Colonic mucosa (tissue), 4 donors: ENCODE measurements around the gene PRR5L. TPM values are rescaled to one million over a fixed set of nuclear protein-coding genes. Genes with fewer than 3 reads are reported as not detected.

ENCODE experiments used
- DNase-seq: peaks from one replicate; pipeline ENCODE4 v3.0.0-alpha.2; 2020
- H3K27ac ChIP-seq: fragments of 200-600 bp; one replicate; pipeline ENCODE4 v1.8.0; 2021
- H3K27me3 ChIP-seq: fragments of 200-600 bp; one replicate; pipeline ENCODE4 v1.8.0; 2021
- H3K36me3 ChIP-seq: fragments of 200-600 bp; one replicate; pipeline ENCODE4 v1.8.0; 2021
- H3K4me1 ChIP-seq: fragments of 200-600 bp; one replicate; pipeline ENCODE4 v1.8.0; 2021; ENCODE audit warnings: mild to moderate bottlenecking
- H3K4me3 ChIP-seq: fragments of 200-600 bp; one replicate; pipeline ENCODE4 v1.8.0; 2021
- H3K9ac ChIP-seq, 2 donors: one replicate each; pipeline ENCODE4 v1.7.0; 2013; ENCODE audit warnings: control low read depth in 2 of 2, low read depth in 2 of 2, low read length in 2 of 2
- H3K9me3 ChIP-seq: fragments of 200-600 bp; one replicate; pipeline ENCODE4 v1.8.0; 2021
- intact Hi-C: fragments of 100-400 bp; cut with DNase I; formaldehyde crosslinking; loops from one replicate; pipeline ENCODE4 v1.14.1; 2022
- total RNA-seq, 2 donors: library from RNA; stranded (reverse); fragmentation: NEBNext Ultra II Directional in 1 of 2; extraction: Animal tissue kit (Norgen Biotek cat#: 25700) in 1 of 2; gene quantifications; one replicate each; pipeline ENCODE4 v1.2.1, GENCODE V29; 2021
- TF ChIP-seq, protein P1 (sequence below): fragments of 200-600 bp; IDR thresholded peaks from one replicate; pipeline ENCODE4 v1.8.0; 2022; ENCODE audit warnings: antibody characterized with exemption, mild to moderate bottlenecking
- donor health status: healthy.
- donor health status: DM: no; HTN: no; CAD: no.
- donor health status: DM: no; HTN: no; CAD: no.

PRR5L gene
- total RNA-seq, 2 donors from 2014 or later, result 80.9 to 169 TPM

GRCh38 chr11:36394056-36394455 lies 98.0 kb downstream of the PRR5L start:
- Histone ChIP-seq H3K9me3 (no peaks in the 10 kb centered on the region), H3K4me3 (no peak overlapping the region)

DNA sequence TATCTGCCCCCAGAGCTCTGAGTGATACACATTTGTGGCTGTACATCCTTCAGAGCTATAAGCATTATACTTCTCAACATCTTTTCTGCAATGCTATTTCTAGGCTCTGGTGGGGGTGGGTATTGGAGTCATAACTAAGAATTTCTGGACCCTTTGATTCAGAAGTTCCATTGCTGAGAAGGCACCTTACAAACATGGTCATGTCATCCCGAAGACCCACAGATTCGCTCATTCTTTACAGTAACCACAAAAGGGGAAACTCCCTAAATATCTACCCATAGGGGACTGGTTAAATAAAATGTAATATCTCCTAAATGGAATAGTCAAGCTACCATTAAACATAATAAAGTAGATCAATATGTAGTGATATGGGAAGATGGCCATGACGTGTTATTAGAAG lies 98.8 kb downstream of the PRR5L start:
- no peak for DNase-seq
- no peak overlapping the region for H3K9ac ChIP-seq
- H3K36me3 ChIP-seq, result peaks cover 8% of the 10 kb centered on the region
- H3K27ac ChIP-seq, result no peak overlapping the region
- TF ChIP-seq, protein P1, sequence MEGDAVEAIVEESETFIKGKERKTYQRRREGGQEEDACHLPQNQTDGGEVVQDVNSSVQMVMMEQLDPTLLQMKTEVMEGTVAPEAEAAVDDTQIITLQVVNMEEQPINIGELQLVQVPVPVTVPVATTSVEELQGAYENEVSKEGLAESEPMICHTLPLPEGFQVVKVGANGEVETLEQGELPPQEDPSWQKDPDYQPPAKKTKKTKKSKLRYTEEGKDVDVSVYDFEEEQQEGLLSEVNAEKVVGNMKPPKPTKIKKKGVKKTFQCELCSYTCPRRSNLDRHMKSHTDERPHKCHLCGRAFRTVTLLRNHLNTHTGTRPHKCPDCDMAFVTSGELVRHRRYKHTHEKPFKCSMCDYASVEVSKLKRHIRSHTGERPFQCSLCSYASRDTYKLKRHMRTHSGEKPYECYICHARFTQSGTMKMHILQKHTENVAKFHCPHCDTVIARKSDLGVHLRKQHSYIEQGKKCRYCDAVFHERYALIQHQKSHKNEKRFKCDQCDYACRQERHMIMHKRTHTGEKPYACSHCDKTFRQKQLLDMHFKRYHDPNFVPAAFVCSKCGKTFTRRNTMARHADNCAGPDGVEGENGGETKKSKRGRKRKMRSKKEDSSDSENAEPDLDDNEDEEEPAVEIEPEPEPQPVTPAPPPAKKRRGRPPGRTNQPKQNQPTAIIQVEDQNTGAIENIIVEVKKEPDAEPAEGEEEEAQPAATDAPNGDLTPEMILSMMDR, result no peak
- H3K4me3 ChIP-seq, result no peak overlapping the region
- no peaks in the 10 kb centered on the region for H3K4me1 ChIP-seq
- no peaks in the 10 kb centered on the region for H3K9me3 ChIP-seq
- no peaks in the 10 kb centered on the region for H3K27me3 ChIP-seq
- intact Hi-C loops, result loop anchor here (10.0 kb wide), 1 partner anchor 50 kb away; no protein-coding TSS in a partner anchor

More at GRCh38 chr11:36394056-36394455, 98.0 kb downstream of the PRR5L start:
- intact Hi-C loops, result loop anchor here (10.0 kb wide), 1 partner anchor 51 kb away; no protein-coding TSS in a partner anchor
- Histone ChIP-seq H3K9ac (no peak overlapping the region), H3K36me3 (peaks cover 7% of the 10 kb centered on the region), H3K27me3 (no peaks in the 10 kb centered on the region), H3K4me1 (no peaks in the 10 kb centered on the region), H3K27ac (no peak overlapping the region)
- no peak for DNase-seq
- TF ChIP-seq, protein P1, result no peak

- Histone ChIP-seq H3K27me3 (no peaks in the 10 kb centered on the region), H3K9ac (no peak overlapping the region), H3K4me3 (no peak overlapping the region), H3K27ac (no peak overlapping the region), H3K9me3 (no peaks in the 10 kb centered on the region), H3K36me3 (peaks cover 18% of the 10 kb centered on the region), H3K4me1 (no peaks in the 10 kb centered on the region)
- no peak for DNase-seq
- TF ChIP-seq, protein P1, result no peak
- intact Hi-C loops, result loop anchor here (10.0 kb wide), 1 partner anchor 49 kb away; no protein-coding TSS in a partner anchor
These were observed 100.1 kb downstream of the PRR5L start for GRCh38 chr11:36395978-36396736.

GRCh38 chr11:36398231-36398953 lies 102.3 kb downstream of the PRR5L start:
- intact Hi-C loops, result loop anchor here (10.0 kb wide), 1 partner anchor 46 kb away; no protein-coding TSS in a partner anchor

GRCh38 chr11:36399236-36399635 lies 103.1 kb downstream of the PRR5L start:
- intact Hi-C loops, result loop anchor here (10.0 kb wide), 1 partner anchor 46 kb away; no protein-coding TSS in a partner anchor
- no peaks in the 10 kb centered on the region for H3K9me3 ChIP-seq
- no peaks in the 10 kb centered on the region for H3K27me3 ChIP-seq
- H3K36me3 ChIP-seq, result peaks cover 14% of the 10 kb centered on the region
- H3K4me3 ChIP-seq, result no peak overlapping the region
- H3K4me1 ChIP-seq, result no peaks in the 10 kb centered on the region
- no peak overlapping the region for H3K9ac ChIP-seq
- DNase-seq, result no peak
- H3K27ac ChIP-seq, result no peak overlapping the region
- TF ChIP-seq, protein P1, result no peak

More at GRCh38 chr11:36398231-36398953, 102.3 kb downstream of the PRR5L start:
- Histone ChIP-seq H3K27ac (no peak overlapping the region), H3K36me3 (peaks cover 18% of the 10 kb centered on the region), H3K27me3 (no peaks in the 10 kb centered on the region), H3K4me3 (no peak overlapping the region), H3K9me3 (no peaks in the 10 kb centered on the region), H3K4me1 (no peaks in the 10 kb centered on the region), H3K9ac (no peak overlapping the region)
- DNase-seq, result no peak
- TF ChIP-seq, protein P1, result no peak
